HG02763 (cell line): Measurements from ENCODE around the gene ENGASE.
"Not testable (repeated sequence)": the region's sequence is repeated elsewhere in the genome, so short reads cannot be mapped to it uniquely, and the experiment has no call there.

Experiments used
- ATAC-seq: cut with Tn5 transposase; IDR thresholded peaks from one replicate; pipeline ENCODE4 v1.9.1; 2021; ENCODE audit warnings: mild to moderate bottlenecking, moderate library complexity; ENCODE audit not compliant: unreplicated experiment

ENGASE gene

GRCh38 chr17:79074649-79075445 is at the start of gene ENGASE:
Gene ENGASE (plus strand): TSS chr17:79074824. CDS start chr17:79074945, 121 bp downstream.
- ATAC-seq, result peak; percentile 96

- no peak for ATAC-seq
Observed at GRCh38 chr17:79024901-79025737, 49.5 kb upstream of the ENGASE start.

GRCh38 chr17:79026376-79027273 is 48.0 kb upstream of the ENGASE start:
- no peak for ATAC-seq

- no peak for ATAC-seq
Observed at GRCh38 chr17:79027274-79027924, 47.2 kb upstream of the ENGASE start.

GRCh38 chr17:79027925-79028491 is 46.6 kb upstream of the ENGASE start:
- ATAC-seq, result no peak

- no peak for ATAC-seq
Observed at GRCh38 chr17:79028496-79029326, 45.9 kb upstream of the ENGASE start.

- ATAC-seq, result no peak
Observed at GRCh38 chr17:79029327-79030009, 45.2 kb upstream of the ENGASE start.

- not testable (repeated sequence) for ATAC-seq
Observed at GRCh38 chr17:79030636-79031035, 44.0 kb upstream of the ENGASE start.

GRCh38 chr17:79031996-79032875 is 42.4 kb upstream of the ENGASE start:
- ATAC-seq, result no peak

GRCh38 chr17:79033046-79033616 is 41.5 kb upstream of the ENGASE start:
- no peak for ATAC-seq

GRCh38 chr17:79033741-79034501 is 40.7 kb upstream of the ENGASE start:
- no peak for ATAC-seq

- ATAC-seq, result no peak
Observed at GRCh38 chr17:79034931-79035485, 39.6 kb upstream of the ENGASE start.

GRCh38 chr17:79035686-79036085 is 38.9 kb upstream of the ENGASE start:
- no peak for ATAC-seq

GRCh38 chr17:79036181-79036580 is 38.4 kb upstream of the ENGASE start:
- ATAC-seq, result no peak

GRCh38 chr17:79036596-79036995 is 38.0 kb upstream of the ENGASE start:
- ATAC-seq, result no peak

GRCh38 chr17:79038545-79039135 is 36.0 kb upstream of the ENGASE start:
- ATAC-seq, result no peak
